Measurements from ENCODE around the gene GPC5. TPM values are rescaled to one million over a fixed set of nuclear protein-coding genes. Genes with fewer than 3 reads are reported as not detected.

The GPC5 gene
- total RNA-seq, 1 donor = not detected

DNA sequence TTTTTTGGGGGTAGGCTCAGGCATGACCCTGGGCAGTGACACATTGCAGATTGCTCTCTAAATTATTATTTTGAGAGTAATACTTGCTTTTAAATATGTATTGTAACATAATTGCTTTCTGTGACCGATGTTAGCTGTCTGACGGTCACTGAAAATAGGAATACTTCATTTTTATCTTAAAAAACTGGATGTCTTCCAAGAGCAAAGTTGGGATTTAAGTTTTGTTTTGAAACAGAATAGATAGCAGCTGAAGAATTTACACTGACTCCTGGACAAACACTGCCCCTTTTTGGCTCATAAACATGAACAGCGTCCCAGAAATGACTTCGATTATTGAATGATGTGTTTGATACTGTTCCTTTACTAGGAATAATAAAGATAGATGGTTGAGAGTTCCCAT is 535.9 kb downstream of the GPC5 start:
- TF ChIP-seq, protein P1, sequence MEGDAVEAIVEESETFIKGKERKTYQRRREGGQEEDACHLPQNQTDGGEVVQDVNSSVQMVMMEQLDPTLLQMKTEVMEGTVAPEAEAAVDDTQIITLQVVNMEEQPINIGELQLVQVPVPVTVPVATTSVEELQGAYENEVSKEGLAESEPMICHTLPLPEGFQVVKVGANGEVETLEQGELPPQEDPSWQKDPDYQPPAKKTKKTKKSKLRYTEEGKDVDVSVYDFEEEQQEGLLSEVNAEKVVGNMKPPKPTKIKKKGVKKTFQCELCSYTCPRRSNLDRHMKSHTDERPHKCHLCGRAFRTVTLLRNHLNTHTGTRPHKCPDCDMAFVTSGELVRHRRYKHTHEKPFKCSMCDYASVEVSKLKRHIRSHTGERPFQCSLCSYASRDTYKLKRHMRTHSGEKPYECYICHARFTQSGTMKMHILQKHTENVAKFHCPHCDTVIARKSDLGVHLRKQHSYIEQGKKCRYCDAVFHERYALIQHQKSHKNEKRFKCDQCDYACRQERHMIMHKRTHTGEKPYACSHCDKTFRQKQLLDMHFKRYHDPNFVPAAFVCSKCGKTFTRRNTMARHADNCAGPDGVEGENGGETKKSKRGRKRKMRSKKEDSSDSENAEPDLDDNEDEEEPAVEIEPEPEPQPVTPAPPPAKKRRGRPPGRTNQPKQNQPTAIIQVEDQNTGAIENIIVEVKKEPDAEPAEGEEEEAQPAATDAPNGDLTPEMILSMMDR (IDR thresholded peaks at IDR 0.05; ENCODE audit: insufficient read depth, low read depth, low read length) = no peak
- DNase-seq (ENCODE audit: low read depth) = no peak
- no peak overlapping the region for H3K4me3 ChIP-seq (ENCODE audit: low read depth, low read length)

DNA sequence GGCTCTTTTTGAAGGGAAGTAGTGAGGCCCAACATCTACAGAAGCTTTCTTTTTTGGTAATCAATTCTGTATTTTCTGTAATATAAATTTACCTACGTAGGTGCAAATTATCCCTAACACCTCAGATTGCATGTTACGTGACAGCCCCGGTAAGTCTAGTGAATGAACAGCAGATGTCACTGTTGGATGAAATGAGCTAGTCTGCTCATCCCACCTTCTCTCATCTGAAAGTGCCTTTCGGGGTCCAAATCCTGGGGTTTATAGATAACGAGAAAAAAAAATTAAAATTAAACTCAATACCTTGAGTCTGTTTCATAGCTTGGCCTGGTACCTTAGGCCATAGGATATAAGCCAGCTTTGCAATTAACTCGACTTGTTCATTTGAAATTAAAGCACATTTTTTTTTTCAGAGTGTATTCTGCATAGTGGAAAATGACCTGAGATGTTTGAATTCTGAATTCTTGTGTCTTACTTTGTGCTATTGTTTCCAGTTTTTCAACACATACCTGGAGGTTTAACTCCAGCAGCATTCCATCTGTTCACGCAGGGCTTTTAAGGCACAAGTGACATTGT is 548.2 kb downstream of the GPC5 start:
- TF ChIP-seq, protein P1 (IDR thresholded peaks at IDR 0.05; ENCODE audit: insufficient read depth, low read depth, low read length) = no peak
- peak; percentile 0 for DNase-seq (ENCODE audit: low read depth)
- no peak overlapping the region for H3K4me3 ChIP-seq (ENCODE audit: low read depth, low read length)

DNA sequence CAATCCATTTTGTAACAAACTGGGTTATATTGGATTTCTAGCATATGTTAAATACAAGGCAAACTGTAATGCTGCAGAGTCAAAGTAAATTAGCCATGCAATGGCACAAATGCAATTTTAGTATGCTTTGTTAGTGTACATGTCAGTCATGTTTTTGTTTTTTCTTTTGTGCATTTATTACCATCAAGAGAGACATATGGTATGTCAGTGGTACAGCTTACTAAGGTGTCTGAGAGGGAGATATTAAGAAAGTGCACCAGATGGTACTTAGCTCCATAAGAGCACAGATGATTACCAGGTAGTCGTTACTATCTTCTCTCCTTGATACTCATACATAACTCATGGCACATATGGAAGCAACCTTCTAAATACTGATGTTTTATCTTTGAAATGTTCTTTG is 550.3 kb downstream of the GPC5 start:
- TF ChIP-seq, protein P1 (IDR thresholded peaks at IDR 0.05; ENCODE audit: insufficient read depth, low read depth, low read length) = no peak

DNA sequence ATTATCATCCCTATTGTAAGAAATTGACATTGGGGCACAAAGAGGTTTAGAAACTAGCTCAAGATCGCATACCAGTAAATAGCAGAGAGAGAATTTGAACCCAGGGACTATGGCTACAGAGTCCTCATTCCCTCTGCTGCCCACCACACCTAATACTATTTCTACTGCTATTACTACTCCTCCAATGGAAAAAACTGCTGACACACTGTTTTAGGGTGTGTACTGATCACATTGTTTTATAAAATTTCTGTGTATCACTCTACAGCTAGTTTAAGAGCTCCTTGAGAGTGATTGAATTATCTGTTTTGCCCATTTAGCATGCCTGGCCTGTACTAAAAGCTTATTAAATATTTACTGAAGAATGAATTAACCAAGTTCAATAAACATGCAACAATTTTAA is 552.4 kb downstream of the GPC5 start:
- TF ChIP-seq, protein P1 (IDR thresholded peaks at IDR 0.05; ENCODE audit: insufficient read depth, low read depth, low read length) = no peak
- no peak overlapping the region for H3K4me3 ChIP-seq (ENCODE audit: low read depth, low read length)
- DNase-seq (ENCODE audit: low read depth) = no peak

More for the DNA sequence above, 550.3 kb downstream of the GPC5 start:
- no peak for DNase-seq (ENCODE audit: low read depth)
- H3K4me3 ChIP-seq (ENCODE audit: low read depth, low read length) = no peak overlapping the region

DNA sequence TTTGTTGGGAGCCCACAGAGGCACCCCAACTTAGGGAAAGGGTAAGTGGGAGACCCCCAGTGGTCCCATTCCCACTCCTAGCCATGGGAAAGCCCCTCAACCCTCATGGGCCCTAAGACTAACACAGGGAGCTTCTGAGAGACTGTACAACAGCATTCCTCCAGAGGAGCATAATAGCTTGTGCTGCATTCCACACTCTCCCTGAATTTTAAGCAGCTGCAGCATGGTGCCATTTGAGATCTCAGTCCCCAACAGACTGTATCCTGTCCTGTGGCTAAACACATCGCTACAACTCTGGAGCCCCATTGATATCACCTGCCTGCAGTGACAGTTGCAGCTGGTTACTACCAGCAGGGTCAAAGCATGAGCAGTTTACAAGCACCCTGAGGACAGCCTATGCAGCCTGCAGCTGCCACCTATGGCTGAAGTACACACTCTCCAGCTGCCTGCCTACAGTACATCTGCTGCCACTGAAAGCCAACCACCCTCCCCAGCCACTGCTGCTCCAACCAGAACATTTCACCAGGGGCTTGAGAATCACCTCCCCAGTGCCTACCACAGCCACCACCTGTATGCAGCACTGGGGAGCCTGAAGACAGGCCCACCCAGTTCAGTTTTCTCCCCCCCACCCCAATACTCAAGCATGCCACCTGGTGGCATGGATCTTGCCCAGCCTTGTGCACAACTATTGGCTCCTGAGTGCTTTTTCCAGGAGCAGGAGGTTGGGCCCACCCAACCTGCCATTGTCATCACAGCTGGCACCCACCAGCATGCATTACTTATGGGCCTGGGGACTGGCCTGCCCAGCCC is 557.3 kb downstream of the GPC5 start:
- no peak for DNase-seq (ENCODE audit: low read depth)
- TF ChIP-seq, protein P1 (IDR thresholded peaks at IDR 0.05; ENCODE audit: insufficient read depth, low read depth, low read length) = no peak
- no peak overlapping the region for H3K4me3 ChIP-seq (ENCODE audit: low read depth, low read length)

DNA sequence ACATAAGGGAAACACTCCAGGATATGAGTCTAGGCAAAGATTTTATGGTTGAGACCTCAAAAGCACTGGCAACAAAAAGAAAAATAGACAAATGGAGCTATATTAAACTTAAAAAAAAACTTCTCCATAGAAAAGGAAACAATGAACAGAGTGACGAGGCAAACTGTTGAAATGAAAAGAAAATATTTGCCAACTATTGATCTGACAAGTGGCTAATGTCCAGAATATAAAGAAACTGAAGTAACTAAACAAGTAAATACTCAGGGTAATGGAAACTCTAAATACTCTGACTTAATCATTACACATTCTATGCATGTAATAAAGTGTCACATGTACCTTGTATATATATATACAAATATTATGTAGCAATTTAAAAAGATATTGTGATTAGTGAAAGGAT is 562.5 kb downstream of the GPC5 start:
- H3K4me3 ChIP-seq (ENCODE audit: low read depth, low read length) = no peak overlapping the region
- no peak for DNase-seq (ENCODE audit: low read depth)
- TF ChIP-seq, protein P1 (IDR thresholded peaks at IDR 0.05; ENCODE audit: insufficient read depth, low read depth, low read length) = no peak
